Suprapubic skin (tissue), 4 donors: ENCODE data around the gene CSMD2. TPM values are rescaled to one million over a fixed set of nuclear protein-coding genes. Genes with fewer than 3 reads are reported as not detected.

Experiments
- DNase-seq, 2 donors: peaks; one replicate each; pipeline ENCODE4 v3.0.0-alpha.2; 2019; ENCODE audit warnings: low spot score in 2 of 2
- H3K27ac ChIP-seq: fragments of 200-600 bp; sonication (generic); one replicate; pipeline ENCODE4 v1.5.1; 2019
- H3K27me3 ChIP-seq: fragments of 200-600 bp; sonication (generic); one replicate; pipeline ENCODE4 v1.5.1; 2019
- H3K36me3 ChIP-seq: fragments of 200-600 bp; sonication (generic); one replicate; pipeline ENCODE4 v1.5.1; 2019
- H3K4me1 ChIP-seq: fragments of 200-600 bp; sonication (generic); one replicate; pipeline ENCODE4 v1.5.1; 2019
- H3K4me3 ChIP-seq: fragments of 200-600 bp; sonication (generic); one replicate; pipeline ENCODE4 v1.5.1; 2019; ENCODE audit warnings: mild to moderate bottlenecking
- H3K9me3 ChIP-seq: fragments of 200-600 bp; sonication (generic); one replicate; pipeline ENCODE4 v1.5.1; 2019
- EP300 ChIP-seq: sonication (generic); formaldehyde crosslinking; IDR thresholded peaks from one replicate; pipeline ENCODE4 v1.6.1; 2017; ENCODE audit warnings: antibody characterized with exemption
- POLR2A ChIP-seq, 2 donors: fragments of 450-650 bp; IDR thresholded peaks; one replicate each; pipeline ENCODE4 v1.6.1; 2017; ENCODE audit warnings: antibody characterized with exemption in 2 of 2, mild to moderate bottlenecking in 2 of 2, moderate library complexity in 2 of 2
- POLR2AphosphoS5 ChIP-seq, 3 donors: sonication (generic); formaldehyde crosslinking; IDR thresholded peaks; one replicate each; pipeline ENCODE4 v1.6.1; 2017; ENCODE audit warnings: antibody characterized with exemption in 3 of 3
- WGBS: methylation state at CpG from one replicate; pipeline ENCODE4 v1.1.5; 2018; 5-methylcytosine and 5-hydroxymethylcytosine counted together
- total RNA-seq, 4 donors: library from RNA; depleted of rRNA; stranded (reverse); fragments of >200 nt; gene quantifications; one replicate each; pipeline ENCODE4 v1.1.0, GENCODE V29; 2016
- TF ChIP-seq, protein P1 (sequence below), 2 donors: fragments of 200-600 bp in 1 of 2; fragments of 450-650 bp in 1 of 2; sonication (generic) in 1 of 2; IDR thresholded peaks; one replicate each; pipeline ENCODE4 v1.5.1; 2016 to 2019; ENCODE audit warnings: antibody characterized with exemption in 2 of 2, mild to moderate bottlenecking in 1 of 2, moderate library complexity in 1 of 2

Gene CSMD2
- total RNA-seq, 4 donors from 2014 or later, result 0.08 to 0.55 (median 0.13) TPM

GRCh38 chr1:33979341-33979740 lies 185.7 kb downstream of the CSMD2 start:
- peaks cover 47% of the 10 kb centered on the region for H3K27me3 ChIP-seq
- H3K36me3 ChIP-seq, result no peaks in the 10 kb centered on the region
- no peaks in the 10 kb centered on the region for H3K4me1 ChIP-seq
- no peak overlapping the region for H3K4me3 ChIP-seq
- 83% methylated on average over 4 of the region's 4 CpGs for WGBS
- no peak for DNase-seq
- TF ChIP-seq EP300 (no peak), POLR2AphosphoS5 (IDR thresholded peaks at IDR 0.05) (no peak), POLR2A (IDR thresholded peaks at IDR 0.05) (no peak)
- TF ChIP-seq, protein P1, sequence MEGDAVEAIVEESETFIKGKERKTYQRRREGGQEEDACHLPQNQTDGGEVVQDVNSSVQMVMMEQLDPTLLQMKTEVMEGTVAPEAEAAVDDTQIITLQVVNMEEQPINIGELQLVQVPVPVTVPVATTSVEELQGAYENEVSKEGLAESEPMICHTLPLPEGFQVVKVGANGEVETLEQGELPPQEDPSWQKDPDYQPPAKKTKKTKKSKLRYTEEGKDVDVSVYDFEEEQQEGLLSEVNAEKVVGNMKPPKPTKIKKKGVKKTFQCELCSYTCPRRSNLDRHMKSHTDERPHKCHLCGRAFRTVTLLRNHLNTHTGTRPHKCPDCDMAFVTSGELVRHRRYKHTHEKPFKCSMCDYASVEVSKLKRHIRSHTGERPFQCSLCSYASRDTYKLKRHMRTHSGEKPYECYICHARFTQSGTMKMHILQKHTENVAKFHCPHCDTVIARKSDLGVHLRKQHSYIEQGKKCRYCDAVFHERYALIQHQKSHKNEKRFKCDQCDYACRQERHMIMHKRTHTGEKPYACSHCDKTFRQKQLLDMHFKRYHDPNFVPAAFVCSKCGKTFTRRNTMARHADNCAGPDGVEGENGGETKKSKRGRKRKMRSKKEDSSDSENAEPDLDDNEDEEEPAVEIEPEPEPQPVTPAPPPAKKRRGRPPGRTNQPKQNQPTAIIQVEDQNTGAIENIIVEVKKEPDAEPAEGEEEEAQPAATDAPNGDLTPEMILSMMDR (IDR thresholded peaks at IDR 0.05), result no peak
- no peak overlapping the region for H3K27ac ChIP-seq
- no peaks in the 10 kb centered on the region for H3K9me3 ChIP-seq

DNA sequence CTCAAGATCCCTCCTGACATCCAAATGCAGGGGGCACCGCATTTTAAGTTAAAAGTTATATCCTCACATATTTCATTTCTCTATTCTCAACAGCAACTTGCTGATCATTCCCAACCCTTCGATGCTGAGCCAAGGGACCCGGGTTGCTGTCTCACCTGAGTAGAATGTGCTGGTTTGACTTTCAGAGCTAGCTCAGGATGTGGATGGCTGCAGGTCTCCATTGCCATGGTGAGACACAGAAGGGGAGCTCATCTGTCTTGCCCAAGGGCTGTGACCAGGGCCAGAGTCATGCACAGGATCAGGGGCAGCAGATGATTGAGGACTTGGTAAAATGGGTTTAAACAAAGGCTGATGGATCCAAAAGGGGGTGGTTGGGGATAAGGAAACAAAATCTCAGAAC lies 189.1 kb downstream of the CSMD2 start:
- H3K36me3 ChIP-seq, result no peaks in the 10 kb centered on the region
- 86% methylated on average over 3 of the region's 3 CpGs for WGBS
- peaks cover 36% of the 10 kb centered on the region for H3K27me3 ChIP-seq
- H3K9me3 ChIP-seq, result no peaks in the 10 kb centered on the region
- no peak overlapping the region for H3K27ac ChIP-seq
- no peak overlapping the region for H3K4me3 ChIP-seq
- no peak for DNase-seq
- peaks cover 14% of the 10 kb centered on the region for H3K4me1 ChIP-seq
- no peak for TF ChIP-seq EP300
- TF ChIP-seq, protein P1 (IDR thresholded peaks at IDR 0.05), result no peak
- TF ChIP-seq POLR2AphosphoS5 (IDR thresholded peaks at IDR 0.05), result no peak
- TF ChIP-seq POLR2A (IDR thresholded peaks at IDR 0.05), result no peak

DNA sequence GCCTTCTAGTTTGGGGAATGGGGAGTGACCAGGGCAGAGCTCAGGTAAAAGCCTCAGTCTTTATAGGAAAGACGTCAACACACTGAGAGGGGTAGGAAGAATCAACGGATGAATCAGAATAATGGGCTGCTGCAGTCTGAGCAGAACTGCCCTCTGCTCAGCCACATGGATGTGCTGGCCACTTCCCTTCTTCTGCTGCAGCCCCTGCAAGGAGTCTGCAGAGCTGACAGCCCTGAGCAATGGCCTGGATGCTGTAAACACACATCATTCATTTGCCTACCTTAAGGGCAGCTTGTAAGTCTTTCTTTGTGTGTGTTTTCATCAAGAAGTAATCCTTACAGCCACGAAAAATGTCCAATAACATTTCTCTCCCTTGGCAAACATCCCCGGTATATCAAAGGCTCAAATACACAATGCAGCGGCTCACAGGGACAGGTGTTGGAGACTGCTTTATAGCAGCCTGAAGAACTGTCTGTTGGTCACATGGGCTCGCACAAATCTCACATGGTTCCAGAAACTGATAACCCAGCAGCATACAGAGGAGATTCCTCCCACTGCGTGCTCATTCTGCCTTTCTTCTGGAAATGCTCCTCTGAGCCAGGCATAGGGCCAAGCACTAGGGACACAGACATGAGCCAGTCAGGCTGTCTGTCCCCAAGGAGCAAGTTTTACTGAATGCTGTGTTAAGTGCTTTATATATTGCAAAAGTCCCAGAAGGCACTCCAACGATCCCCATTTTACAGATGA lies 191.1 kb downstream of the CSMD2 start:
- Histone ChIP-seq H3K27me3 (peaks cover 23% of the 10 kb centered on the region), H3K4me1 (peaks cover 14% of the 10 kb centered on the region), H3K4me3 (no peak overlapping the region), H3K27ac (no peak overlapping the region), H3K36me3 (no peaks in the 10 kb centered on the region), H3K9me3 (no peaks in the 10 kb centered on the region)
- TF ChIP-seq POLR2AphosphoS5 (IDR thresholded peaks at IDR 0.05), result no peak
- TF ChIP-seq, protein P1 (IDR thresholded peaks at IDR 0.05), result no peak
- TF ChIP-seq EP300, result no peak
- no peak for TF ChIP-seq POLR2A (IDR thresholded peaks at IDR 0.05)
- DNase-seq, result no peak
- WGBS, result 53% methylated on average over 8 of the region's 8 CpGs

DNA sequence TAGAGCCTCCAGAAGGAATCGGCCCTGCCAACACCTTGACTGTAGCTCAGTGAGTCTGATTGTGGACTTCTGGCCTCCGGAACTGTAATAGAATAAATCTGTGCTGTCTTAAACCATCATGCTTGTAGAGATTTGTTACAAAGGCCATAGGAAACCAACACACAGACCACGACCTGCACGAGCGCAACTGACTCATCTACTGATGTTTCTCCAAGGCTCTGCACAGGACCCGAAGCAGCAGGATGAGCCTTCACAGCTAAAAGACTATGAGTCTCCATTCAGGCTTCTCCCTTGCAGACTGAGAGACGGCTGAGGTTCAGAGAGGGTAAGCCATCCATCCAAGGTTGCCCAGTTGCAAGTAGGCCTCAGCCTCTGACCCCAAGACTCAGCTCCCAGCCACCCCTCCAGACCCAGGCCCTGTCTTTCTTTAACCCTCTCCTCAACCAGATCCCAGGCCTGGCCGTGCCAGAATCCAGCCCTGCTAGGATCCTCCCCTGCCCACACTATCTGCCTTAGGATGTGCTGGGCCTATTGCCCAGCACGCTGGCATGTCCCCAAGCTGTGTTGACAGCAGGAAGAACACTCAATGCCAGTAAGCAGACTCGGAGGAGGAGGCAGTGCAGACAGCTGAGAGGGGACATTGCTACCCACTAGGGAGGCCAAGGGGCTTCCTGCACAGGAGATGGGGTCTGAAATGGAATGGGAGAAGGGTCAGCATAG lies 192.2 kb downstream of the CSMD2 start:
- H3K27me3 ChIP-seq, result peaks cover 15% of the 10 kb centered on the region
- 52% methylated on average over 8 of the region's 10 CpGs for WGBS

More for the DNA sequence above, 192.2 kb downstream of the CSMD2 start:
- no peak overlapping the region for H3K27ac ChIP-seq
- no peak for DNase-seq
- TF ChIP-seq EP300, result no peak
- no peak for TF ChIP-seq POLR2A (IDR thresholded peaks at IDR 0.05)
- TF ChIP-seq, protein P1 (IDR thresholded peaks at IDR 0.05), result no peak
- TF ChIP-seq POLR2AphosphoS5 (IDR thresholded peaks at IDR 0.05), result no peak
- H3K4me1 ChIP-seq, result peaks cover 14% of the 10 kb centered on the region
- H3K9me3 ChIP-seq, result no peaks in the 10 kb centered on the region
- H3K36me3 ChIP-seq, result no peaks in the 10 kb centered on the region
- no peak overlapping the region for H3K4me3 ChIP-seq
